HL-60 (cell line): Measurements from ENCODE around the gene RBM38.

Source experiments
- DNase-seq, 2 experiments: peaks; one replicate each; pipeline ENCODE4 v3.0.0-alpha.2; 2010 to 2020; ENCODE audit warnings: low read depth in 1 of 2, low spot score in 1 of 2
- H3K27ac ChIP-seq: fragments of 250-450 bp; sonication (Bioruptor Pico); replicated peaks from 2 replicates; pipeline ENCODE4 v1.5.1; 2020; ENCODE audit warnings: mild to moderate bottlenecking, moderate library complexity
- H3K27me3 ChIP-seq: fragments of 250-450 bp; sonication (Bioruptor Pico); 2 replicates; pipeline ENCODE4 v1.5.1; 2021; ENCODE audit warnings: mild to moderate bottlenecking, moderate library complexity; ENCODE audit not compliant: insufficient read depth, poor library complexity, severe bottlenecking
- H3K4me3 ChIP-seq: replicated peaks from 2 replicates; pipeline ENCODE4 v1.5.1; 2011; ENCODE audit warnings: mild to moderate bottlenecking, control low read depth, low read length; ENCODE audit not compliant: insufficient read depth
- GABPA ChIP-seq: IDR thresholded peaks from 2 replicates; pipeline ENCODE4 v1.6.1; 2012; ENCODE audit warnings: low read depth
- POLR2AphosphoS5 ChIP-seq: IDR thresholded peaks from 2 replicates; pipeline ENCODE4 v1.6.1; 2012; ENCODE audit warnings: low read depth
- SPI1 ChIP-seq: IDR thresholded peaks from 2 replicates; pipeline ENCODE4 v1.6.1; 2012; ENCODE audit warnings: low read depth, mild to moderate bottlenecking, borderline replicate concordance
- TF ChIP-seq, protein P1 (sequence below): IDR thresholded peaks from one replicate; pipeline ENCODE4 v1.5.1; 2011; ENCODE audit warnings: low read length, control low read depth, inconsistent platforms; ENCODE audit not compliant: insufficient read depth
- TF ChIP-seq, protein P2 (sequence below): IDR thresholded peaks from 2 replicates; pipeline ENCODE4 v1.6.1; 2012; ENCODE audit warnings: low read depth; ENCODE audit not compliant: insufficient replicate concordance

Gene RBM38

DNA sequence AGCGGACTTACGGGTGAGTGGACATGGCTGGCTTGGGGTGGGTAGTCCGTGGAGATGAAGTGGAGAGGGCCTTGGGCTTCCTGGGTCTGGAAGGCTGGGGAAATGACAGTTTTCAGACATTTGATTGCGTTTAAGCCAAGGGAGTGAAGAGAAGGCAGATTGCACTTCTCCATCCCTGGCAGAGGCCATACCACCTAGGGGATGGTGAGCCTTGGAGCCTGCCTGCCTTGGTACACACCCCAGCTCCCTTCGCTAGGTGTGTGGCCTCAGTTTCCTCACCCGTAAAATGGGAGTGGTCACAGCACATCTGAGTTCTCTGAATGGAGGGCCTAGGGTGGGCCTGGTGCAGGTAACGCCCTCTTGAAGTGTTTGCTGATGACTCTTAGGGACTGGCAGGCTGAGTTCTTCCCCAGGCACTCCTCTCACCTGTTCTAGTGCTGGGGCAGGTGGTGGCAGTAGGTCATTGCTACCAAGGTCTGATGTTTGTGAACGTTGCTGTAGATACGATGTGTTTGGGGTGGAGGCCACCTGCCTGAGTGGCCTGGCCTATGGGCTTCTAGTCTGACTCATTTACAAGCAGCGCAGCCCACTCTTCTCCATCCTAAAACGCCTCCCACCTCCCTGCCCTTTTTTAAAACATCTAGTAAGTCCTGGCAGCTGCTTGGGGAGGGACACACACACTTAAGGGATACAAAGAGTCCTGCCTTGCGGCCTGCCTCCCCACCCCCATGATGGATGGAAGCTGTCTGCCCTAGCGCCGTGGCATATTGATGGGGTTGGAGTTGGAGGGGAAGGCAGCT is 2.3 kb downstream of the RBM38 start:
- Histone ChIP-seq H3K27ac (peak overlapping the region; percentile 56; the same call in 1 of the 2 replicates), H3K4me3 (peak overlapping the region; percentile 78), H3K27me3 (no peaks in the 10 kb centered on the region)
- TF ChIP-seq, protein P1, sequence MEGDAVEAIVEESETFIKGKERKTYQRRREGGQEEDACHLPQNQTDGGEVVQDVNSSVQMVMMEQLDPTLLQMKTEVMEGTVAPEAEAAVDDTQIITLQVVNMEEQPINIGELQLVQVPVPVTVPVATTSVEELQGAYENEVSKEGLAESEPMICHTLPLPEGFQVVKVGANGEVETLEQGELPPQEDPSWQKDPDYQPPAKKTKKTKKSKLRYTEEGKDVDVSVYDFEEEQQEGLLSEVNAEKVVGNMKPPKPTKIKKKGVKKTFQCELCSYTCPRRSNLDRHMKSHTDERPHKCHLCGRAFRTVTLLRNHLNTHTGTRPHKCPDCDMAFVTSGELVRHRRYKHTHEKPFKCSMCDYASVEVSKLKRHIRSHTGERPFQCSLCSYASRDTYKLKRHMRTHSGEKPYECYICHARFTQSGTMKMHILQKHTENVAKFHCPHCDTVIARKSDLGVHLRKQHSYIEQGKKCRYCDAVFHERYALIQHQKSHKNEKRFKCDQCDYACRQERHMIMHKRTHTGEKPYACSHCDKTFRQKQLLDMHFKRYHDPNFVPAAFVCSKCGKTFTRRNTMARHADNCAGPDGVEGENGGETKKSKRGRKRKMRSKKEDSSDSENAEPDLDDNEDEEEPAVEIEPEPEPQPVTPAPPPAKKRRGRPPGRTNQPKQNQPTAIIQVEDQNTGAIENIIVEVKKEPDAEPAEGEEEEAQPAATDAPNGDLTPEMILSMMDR: no peak
- TF ChIP-seq GABPA: no peak
- TF ChIP-seq, protein P2, sequence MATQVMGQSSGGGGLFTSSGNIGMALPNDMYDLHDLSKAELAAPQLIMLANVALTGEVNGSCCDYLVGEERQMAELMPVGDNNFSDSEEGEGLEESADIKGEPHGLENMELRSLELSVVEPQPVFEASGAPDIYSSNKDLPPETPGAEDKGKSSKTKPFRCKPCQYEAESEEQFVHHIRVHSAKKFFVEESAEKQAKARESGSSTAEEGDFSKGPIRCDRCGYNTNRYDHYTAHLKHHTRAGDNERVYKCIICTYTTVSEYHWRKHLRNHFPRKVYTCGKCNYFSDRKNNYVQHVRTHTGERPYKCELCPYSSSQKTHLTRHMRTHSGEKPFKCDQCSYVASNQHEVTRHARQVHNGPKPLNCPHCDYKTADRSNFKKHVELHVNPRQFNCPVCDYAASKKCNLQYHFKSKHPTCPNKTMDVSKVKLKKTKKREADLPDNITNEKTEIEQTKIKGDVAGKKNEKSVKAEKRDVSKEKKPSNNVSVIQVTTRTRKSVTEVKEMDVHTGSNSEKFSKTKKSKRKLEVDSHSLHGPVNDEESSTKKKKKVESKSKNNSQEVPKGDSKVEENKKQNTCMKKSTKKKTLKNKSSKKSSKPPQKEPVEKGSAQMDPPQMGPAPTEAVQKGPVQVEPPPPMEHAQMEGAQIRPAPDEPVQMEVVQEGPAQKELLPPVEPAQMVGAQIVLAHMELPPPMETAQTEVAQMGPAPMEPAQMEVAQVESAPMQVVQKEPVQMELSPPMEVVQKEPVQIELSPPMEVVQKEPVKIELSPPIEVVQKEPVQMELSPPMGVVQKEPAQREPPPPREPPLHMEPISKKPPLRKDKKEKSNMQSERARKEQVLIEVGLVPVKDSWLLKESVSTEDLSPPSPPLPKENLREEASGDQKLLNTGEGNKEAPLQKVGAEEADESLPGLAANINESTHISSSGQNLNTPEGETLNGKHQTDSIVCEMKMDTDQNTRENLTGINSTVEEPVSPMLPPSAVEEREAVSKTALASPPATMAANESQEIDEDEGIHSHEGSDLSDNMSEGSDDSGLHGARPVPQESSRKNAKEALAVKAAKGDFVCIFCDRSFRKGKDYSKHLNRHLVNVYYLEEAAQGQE: no peak
- no peak for TF ChIP-seq POLR2AphosphoS5
- TF ChIP-seq SPI1: no peak
- DNase-seq: no peak

DNA sequence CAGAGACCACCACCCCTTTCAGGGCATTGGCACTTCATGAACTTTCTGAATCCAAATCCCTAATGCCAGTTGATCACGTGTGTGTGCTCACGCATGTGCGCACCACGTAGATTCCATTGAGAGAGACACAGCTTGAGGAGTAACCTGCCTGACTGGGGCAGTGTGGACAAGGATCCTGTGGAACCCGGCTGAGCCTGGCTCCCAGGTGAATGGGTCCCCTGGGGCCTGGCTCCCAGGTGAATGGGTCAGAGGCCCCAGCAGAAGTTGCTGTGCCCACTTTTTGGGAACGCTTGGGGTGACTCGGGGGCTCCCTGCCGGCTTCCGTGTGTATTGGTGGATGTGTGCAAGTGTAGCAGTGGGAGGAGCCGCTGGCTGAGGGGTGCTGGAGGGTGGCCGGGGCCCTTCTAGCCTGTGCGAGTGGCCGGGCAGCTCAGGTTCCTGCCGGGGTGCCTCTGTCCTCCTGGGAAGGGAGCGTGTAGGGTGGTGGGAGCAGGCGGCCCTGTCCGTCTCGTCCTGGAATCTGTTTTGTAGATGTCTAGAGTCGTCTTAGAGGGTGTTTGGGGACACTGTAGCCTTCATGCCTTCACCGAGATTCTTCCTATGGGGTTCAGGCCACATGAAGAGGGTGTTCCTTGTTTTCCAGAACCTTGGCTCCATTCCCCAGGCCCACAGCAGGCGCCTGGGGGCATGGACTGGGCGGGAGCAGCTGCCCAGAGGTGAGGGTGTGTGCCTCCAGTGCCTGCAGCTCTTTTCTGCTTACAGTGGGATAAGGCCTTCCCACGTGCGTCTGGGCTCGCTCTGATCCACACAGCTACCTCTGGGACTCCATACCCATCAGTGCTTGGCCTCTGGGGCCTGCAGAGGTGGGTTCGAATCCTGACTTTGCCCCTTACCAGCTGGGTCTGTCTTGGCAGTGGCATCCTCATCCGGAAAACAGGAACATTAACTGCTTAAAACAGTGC is 3.2 kb downstream of the RBM38 start:
- H3K27ac ChIP-seq: no peak overlapping the region
- no peak for DNase-seq
- no peaks in the 10 kb centered on the region for H3K27me3 ChIP-seq
- H3K4me3 ChIP-seq: no peak overlapping the region
- TF ChIP-seq GABPA: no peak
- no peak for TF ChIP-seq POLR2AphosphoS5
- TF ChIP-seq, protein P2: no peak
- TF ChIP-seq SPI1: no peak
- TF ChIP-seq, protein P1: no peak

DNA sequence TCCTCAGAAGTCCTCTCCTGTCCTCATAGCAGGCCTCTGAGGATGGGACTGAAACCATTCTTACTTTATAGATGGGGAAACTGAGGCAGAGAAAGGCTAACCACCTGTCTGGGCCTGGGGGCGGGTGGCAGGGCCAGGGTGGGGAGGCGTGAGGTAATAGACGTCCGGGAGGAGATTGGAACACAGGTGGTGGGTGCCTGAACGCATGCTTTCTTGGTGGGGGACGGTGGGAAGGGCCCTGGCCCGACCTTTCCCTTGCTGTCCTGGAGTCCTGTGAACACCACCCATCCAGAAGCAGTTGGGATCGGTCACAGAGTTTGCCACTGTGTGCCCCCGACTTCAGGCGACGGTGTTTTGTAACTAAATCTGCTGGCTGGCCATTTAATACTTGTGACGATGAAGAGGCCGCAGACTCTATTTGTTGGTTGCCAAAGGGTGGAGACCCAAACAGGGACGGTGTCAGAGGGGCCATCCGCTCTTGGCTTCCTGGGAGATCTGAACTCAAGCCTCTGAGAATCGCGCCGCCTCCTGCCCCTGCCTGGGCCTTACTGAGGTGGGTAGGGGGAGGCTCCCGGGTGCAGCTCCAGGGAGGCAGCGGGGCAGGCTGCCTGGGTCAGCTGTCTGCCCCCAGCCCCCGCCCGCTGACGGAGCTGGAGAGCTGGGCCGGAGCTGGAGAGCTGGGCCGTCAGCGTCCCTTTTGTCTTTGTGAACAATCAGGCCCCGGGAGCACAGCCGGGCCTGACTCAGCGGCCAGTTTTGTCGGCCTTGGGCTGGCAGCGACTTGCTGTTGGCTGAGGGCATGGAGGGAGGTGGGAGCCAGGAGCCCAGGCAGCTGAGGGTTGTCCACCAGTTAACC is 4.1 kb downstream of the RBM38 start:
- H3K4me3 ChIP-seq: no peak overlapping the region
- no peak for DNase-seq
- no peaks in the 10 kb centered on the region for H3K27me3 ChIP-seq
- TF ChIP-seq, protein P2: no peak
- TF ChIP-seq POLR2AphosphoS5 (no peak), SPI1 (no peak), GABPA (no peak)
- TF ChIP-seq, protein P1: no peak
- H3K27ac ChIP-seq: no peak overlapping the region
